ENCODE measurements around the gene TRIOBP. TPM values are rescaled to one million over a fixed set of nuclear protein-coding genes. Genes with fewer than 3 reads are reported as not detected.
A peak's percentile ranks its signal among the peaks of the same experiment; 100 is the strongest.

The TRIOBP gene
- total and polyA plus RNA-seq, 7 donors, result 51.7 to 140 (median 82.8) TPM

GRCh38 chr22:37771702-37772427 is 75.0 kb downstream of the TRIOBP start:
- Histone ChIP-seq H3K4me1 (peaks cover 0 to 6% (median 5%) of the 10 kb centered on the region in 4 donors), H3K36me3 (peaks cover 20 to 71% (median 37%) of the 10 kb centered on the region in 4 donors), H3K9me3 (no peaks in the 10 kb centered on the region), H3K27me3 (no peaks in the 10 kb centered on the region), H3K27ac (no peak overlapping the region), H3K4me3 (no peak overlapping the region)
- no peak for DNase-seq
- no peak for TF ChIP-seq POLR2AphosphoS5 (IDR thresholded peaks at IDR 0.05)
- TF ChIP-seq POLR2A (IDR thresholded peaks at IDR 0.05), result no peak
- no peak for TF ChIP-seq EP300 (IDR thresholded peaks at IDR 0.05)
- TF ChIP-seq CTCF (IDR thresholded peaks at IDR 0.05), result no peak
- WGBS, 2 donors, result 94% methylated on average over 17 of the region's 17 CpGs
- intact Hi-C loops (cut with DNase I), result no loop called here

- no peak overlapping the region for H3K4me3 ChIP-seq
- 90 to 92% methylated on average over 3 of the region's 3 CpGs for WGBS, 2 donors
- H3K4me1 ChIP-seq, result peaks cover 0 to 13% (median 12%) of the 10 kb centered on the region in 4 donors
- no peak for DNase-seq
- H3K27ac ChIP-seq, result no peak overlapping the region
- no peaks in the 10 kb centered on the region for H3K27me3 ChIP-seq
- no peaks in the 10 kb centered on the region for H3K9me3 ChIP-seq
- peaks cover 13 to 46% (median 24%) of the 10 kb centered on the region in 4 donors for H3K36me3 ChIP-seq
- no peak for TF ChIP-seq CTCF (IDR thresholded peaks at IDR 0.05)
- TF ChIP-seq POLR2A (IDR thresholded peaks at IDR 0.05), result no peak
- TF ChIP-seq POLR2AphosphoS5 (IDR thresholded peaks at IDR 0.05), result no peak
- intact Hi-C loops (cut with DNase I), result no loop called here
Observed at GRCh38 chr22:37774728-37775127, 77.9 kb downstream of the TRIOBP start.

GRCh38 chr22:37775785-37776638 is 79.2 kb downstream of the TRIOBP start:
- intact Hi-C loops (cut with DNase I), result no loop called here

GRCh38 chr22:37776639-37777005 is 79.8 kb downstream of the TRIOBP start:
- Histone ChIP-seq H3K27ac (peak overlapping the region; percentile 31 to 56 (median 40)), H3K27me3 (no peaks in the 10 kb centered on the region), H3K4me3 (no peak overlapping the region), H3K9me3 (no peaks in the 10 kb centered on the region), H3K36me3 (peaks cover 11 to 28% (median 18%) of the 10 kb centered on the region in 4 donors), H3K4me1 (peaks cover 0 to 13% (median 12%) of the 10 kb centered on the region in 4 donors)
- no peak for TF ChIP-seq CTCF (IDR thresholded peaks at IDR 0.05)
- TF ChIP-seq POLR2A (IDR thresholded peaks at IDR 0.05), result no peak
- no peak for TF ChIP-seq EP300 (IDR thresholded peaks at IDR 0.05)
- TF ChIP-seq POLR2AphosphoS5 (IDR thresholded peaks at IDR 0.05), result no peak
- intact Hi-C loops (cut with DNase I), result no loop called here
- DNase-seq, result no peak
- WGBS, 2 donors, result 63 to 87% methylated on average over 10 of the region's 10 CpGs

More at GRCh38 chr22:37775785-37776638, 79.2 kb downstream of the TRIOBP start:
- no peak for TF ChIP-seq POLR2A (IDR thresholded peaks at IDR 0.05)
- TF ChIP-seq POLR2AphosphoS5 (IDR thresholded peaks at IDR 0.05), result peak in 1 of 4 donors; percentile 13
- no peak for TF ChIP-seq CTCF (IDR thresholded peaks at IDR 0.05)
- TF ChIP-seq EP300 (IDR thresholded peaks at IDR 0.05), result no peak
- Histone ChIP-seq H3K27ac (peak overlapping the region; percentile 31 to 56 (median 40)), H3K36me3 (peaks cover 13 to 35% (median 22%) of the 10 kb centered on the region in 4 donors), H3K27me3 (no peaks in the 10 kb centered on the region), H3K4me3 (no peak overlapping the region), H3K9me3 (no peaks in the 10 kb centered on the region), H3K4me1 (peaks cover 0 to 13% (median 12%) of the 10 kb centered on the region in 4 donors)
- no peak for DNase-seq
- WGBS, 2 donors, result 85 to 86% methylated on average over 17 of the region's 17 CpGs
